HEK293T (cell line): ENCODE data around the gene ATP2B2.

ENCODE experiments used
- ARNT ChIP-seq: fragments of 450-650 bp; IDR thresholded peaks from 2 replicates; pipeline ENCODE4 v1.6.1; 2017; ENCODE audit warnings: mild to moderate bottlenecking
- BHLHE40 ChIP-seq: fragments of 450-650 bp; IDR thresholded peaks from 2 replicates; pipeline ENCODE4 v1.6.1; 2016; ENCODE audit warnings: mild to moderate bottlenecking, moderate library complexity, borderline replicate concordance
- CTBP1 ChIP-seq: fragments of 450-650 bp; IDR thresholded peaks from 2 replicates; pipeline ENCODE4 v1.6.1; 2016; ENCODE audit warnings: borderline replicate concordance
- FOXA1 ChIP-seq: fragments of 450-650 bp; IDR thresholded peaks from 2 replicates; pipeline ENCODE4 v1.6.1; 2016; ENCODE audit warnings: mild to moderate bottlenecking
- FOXK2 ChIP-seq: fragments of 450-650 bp; IDR thresholded peaks from 2 replicates; pipeline ENCODE4 v1.6.1; 2016; ENCODE audit warnings: mild to moderate bottlenecking
- FOXM1 ChIP-seq: fragments of 450-650 bp; IDR thresholded peaks from 2 replicates; pipeline ENCODE4 v1.6.1; 2017; ENCODE audit warnings: mild to moderate bottlenecking, borderline replicate concordance
- HDGF ChIP-seq: fragments of 450-650 bp; IDR thresholded peaks from 2 replicates; pipeline ENCODE4 v1.6.1; 2017; ENCODE audit warnings: antibody characterized with exemption, borderline replicate concordance
- NFRKB ChIP-seq: fragments of 450-650 bp; IDR thresholded peaks from 2 replicates; pipeline ENCODE4 v1.6.1; 2016; ENCODE audit warnings: mild to moderate bottlenecking, moderate library complexity
- PKNOX1 ChIP-seq: fragments of 450-650 bp; IDR thresholded peaks from 2 replicates; pipeline ENCODE4 v1.6.1; 2016
- SP1 ChIP-seq: fragments of 450-650 bp; IDR thresholded peaks from 2 replicates; pipeline ENCODE4 v1.6.1; 2017
- SUZ12 ChIP-seq: fragments of 450-650 bp; IDR thresholded peaks from 2 replicates; pipeline ENCODE4 v1.6.1; 2016; ENCODE audit warnings: mild to moderate bottlenecking
- ZNF384 ChIP-seq: fragments of 450-650 bp; IDR thresholded peaks from 2 replicates; pipeline ENCODE4 v1.6.1; 2016

DNA sequence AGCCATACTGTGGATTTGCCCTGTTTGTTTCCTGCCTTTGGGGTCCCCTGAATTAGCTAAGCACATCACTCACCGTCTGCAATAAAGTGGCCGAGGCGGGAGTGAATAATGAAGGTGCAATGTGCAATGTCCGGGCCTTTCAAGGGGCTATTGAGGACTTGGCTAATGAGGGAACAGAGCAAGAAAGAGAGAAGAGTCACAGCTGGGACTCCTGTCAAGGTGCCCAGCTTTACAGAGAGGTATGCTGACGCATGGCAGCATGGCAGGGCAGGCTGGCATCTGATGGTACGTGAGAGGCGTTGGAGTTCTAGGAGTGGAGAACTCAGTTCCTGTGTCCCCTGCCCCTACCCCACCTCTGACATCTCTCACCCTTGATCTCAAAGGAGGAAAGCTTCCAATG is 13.8 kb upstream of the ATP2B2 start:
- no peak for TF ChIP-seq SP1
- TF ChIP-seq PKNOX1, result no peak
- no peak for TF ChIP-seq FOXK2
- no peak for TF ChIP-seq CTBP1
- TF ChIP-seq NFRKB, result no peak
- TF ChIP-seq FOXM1, result no peak
- TF ChIP-seq SUZ12, result no peak
- no peak for TF ChIP-seq ARNT
- TF ChIP-seq BHLHE40, result no peak
- no peak for TF ChIP-seq ZNF384
- TF ChIP-seq HDGF, result no peak
- TF ChIP-seq FOXA1, result no peak
